Measurements from ENCODE around the gene DOP1B.

DNA sequence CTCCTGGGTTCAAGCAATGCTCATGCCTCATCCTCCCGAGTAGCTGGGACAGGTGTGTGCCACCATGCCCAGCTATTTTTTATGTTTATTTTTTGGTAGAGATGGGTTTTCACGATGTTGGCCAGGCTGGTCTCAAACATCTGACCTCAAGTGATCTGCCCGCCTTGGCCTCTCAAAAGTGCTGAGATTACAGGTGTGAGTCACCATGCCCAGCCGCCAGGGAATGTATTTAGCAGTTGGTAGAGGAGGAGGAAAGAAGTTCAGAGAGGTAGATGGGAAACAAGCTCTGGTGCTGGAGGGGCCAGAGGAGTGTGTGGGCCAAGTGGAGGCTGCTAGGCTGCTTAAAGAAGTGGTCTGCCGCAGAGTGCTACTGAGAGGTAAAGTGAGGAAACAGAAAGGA is 6.0 kb downstream of the DOP1B start:
- TF ChIP-seq EZH2 (IDR thresholded peaks at IDR 0.05; ENCODE audit: borderline replicate concordance, low read length) = no peak
- TF ChIP-seq, protein P1, sequence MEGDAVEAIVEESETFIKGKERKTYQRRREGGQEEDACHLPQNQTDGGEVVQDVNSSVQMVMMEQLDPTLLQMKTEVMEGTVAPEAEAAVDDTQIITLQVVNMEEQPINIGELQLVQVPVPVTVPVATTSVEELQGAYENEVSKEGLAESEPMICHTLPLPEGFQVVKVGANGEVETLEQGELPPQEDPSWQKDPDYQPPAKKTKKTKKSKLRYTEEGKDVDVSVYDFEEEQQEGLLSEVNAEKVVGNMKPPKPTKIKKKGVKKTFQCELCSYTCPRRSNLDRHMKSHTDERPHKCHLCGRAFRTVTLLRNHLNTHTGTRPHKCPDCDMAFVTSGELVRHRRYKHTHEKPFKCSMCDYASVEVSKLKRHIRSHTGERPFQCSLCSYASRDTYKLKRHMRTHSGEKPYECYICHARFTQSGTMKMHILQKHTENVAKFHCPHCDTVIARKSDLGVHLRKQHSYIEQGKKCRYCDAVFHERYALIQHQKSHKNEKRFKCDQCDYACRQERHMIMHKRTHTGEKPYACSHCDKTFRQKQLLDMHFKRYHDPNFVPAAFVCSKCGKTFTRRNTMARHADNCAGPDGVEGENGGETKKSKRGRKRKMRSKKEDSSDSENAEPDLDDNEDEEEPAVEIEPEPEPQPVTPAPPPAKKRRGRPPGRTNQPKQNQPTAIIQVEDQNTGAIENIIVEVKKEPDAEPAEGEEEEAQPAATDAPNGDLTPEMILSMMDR (IDR thresholded peaks at IDR 0.05; ENCODE audit: low read length) = no peak
